ENCODE results near the gene PLD3. TPM values are rescaled to one million over a fixed set of nuclear protein-coding genes. Genes with fewer than 3 reads are reported as not detected.

The PLD3 gene
- polyA plus RNA-seq, 1 experiment: 395 TPM

GRCh38 chr19:40411958-40412499, 63.5 kb downstream of the PLD3 start:
- ChIA-PET CTCF (interaction anchor here (1.0 to 4.5 kb wide), 2 partner anchors 9 to 109 kb away, joined by 3 to 35 read pairs; no protein-coding TSS in a partner anchor), POLR2A (interaction anchor here (1.6 kb wide), 1 partner anchor 9 kb away, joined by 4 read pairs; no protein-coding TSS in a partner anchor)
- Histone ChIP-seq H3K27me3 (ENCODE audit: control insufficient read depth, insufficient read depth, low read length) (no peaks in the 10 kb centered on the region), H3K27ac (ENCODE audit: low read depth, low read length) (no peak overlapping the region), H3K4me3 (ENCODE audit: low read depth, low read length) (no peak overlapping the region), H3K9me3 (ENCODE audit: control insufficient read depth, insufficient read depth, low read length) (no peaks in the 10 kb centered on the region; the same call in 1 of the 2 replicates)
- TF ChIP-seq, protein P1, sequence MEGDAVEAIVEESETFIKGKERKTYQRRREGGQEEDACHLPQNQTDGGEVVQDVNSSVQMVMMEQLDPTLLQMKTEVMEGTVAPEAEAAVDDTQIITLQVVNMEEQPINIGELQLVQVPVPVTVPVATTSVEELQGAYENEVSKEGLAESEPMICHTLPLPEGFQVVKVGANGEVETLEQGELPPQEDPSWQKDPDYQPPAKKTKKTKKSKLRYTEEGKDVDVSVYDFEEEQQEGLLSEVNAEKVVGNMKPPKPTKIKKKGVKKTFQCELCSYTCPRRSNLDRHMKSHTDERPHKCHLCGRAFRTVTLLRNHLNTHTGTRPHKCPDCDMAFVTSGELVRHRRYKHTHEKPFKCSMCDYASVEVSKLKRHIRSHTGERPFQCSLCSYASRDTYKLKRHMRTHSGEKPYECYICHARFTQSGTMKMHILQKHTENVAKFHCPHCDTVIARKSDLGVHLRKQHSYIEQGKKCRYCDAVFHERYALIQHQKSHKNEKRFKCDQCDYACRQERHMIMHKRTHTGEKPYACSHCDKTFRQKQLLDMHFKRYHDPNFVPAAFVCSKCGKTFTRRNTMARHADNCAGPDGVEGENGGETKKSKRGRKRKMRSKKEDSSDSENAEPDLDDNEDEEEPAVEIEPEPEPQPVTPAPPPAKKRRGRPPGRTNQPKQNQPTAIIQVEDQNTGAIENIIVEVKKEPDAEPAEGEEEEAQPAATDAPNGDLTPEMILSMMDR (IDR thresholded peaks at IDR 0.05; ENCODE audit: low read depth, low read length): no peak
- no peak for DNase-seq (ENCODE audit: low read depth, low spot score)

DNA sequence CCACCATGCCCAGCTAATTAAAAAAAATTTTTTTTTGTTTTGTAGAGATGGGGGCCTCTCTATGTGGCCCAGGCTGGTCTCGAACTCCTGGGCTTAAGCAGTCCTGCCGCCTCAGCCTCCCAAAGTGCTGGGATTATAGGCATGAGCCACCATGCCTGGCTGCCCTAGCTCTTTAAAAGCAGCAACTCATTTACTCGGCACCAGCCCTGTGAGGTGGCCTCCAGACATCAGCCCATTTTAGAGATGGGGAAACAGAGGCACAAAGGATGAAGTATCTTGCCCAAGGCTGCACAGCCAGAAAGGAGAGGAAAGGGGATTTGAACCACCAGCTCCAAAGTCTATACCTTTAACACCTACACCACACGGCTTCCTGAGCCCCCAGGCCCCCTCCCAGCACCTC, 64.4 kb downstream of the PLD3 start:
- no peaks in the 10 kb centered on the region; the same call in 1 of the 2 replicates for H3K9me3 ChIP-seq (ENCODE audit: control insufficient read depth, insufficient read depth, low read length)
- POLR2A ChIA-PET: interaction anchor here (0.9 kb wide), 1 partner anchor 9 kb away, joined by 4 read pairs; no protein-coding TSS in a partner anchor

GRCh38 chr19:40413291-40413845, 64.9 kb downstream of the PLD3 start, which contains the start of gene PRX:
Gene PRX (minus strand): TSS chr19:40413378. CDS start chr19:40407932, 5,446 bp downstream.
- H3K9me3 ChIP-seq (ENCODE audit: control insufficient read depth, insufficient read depth, low read length): no peaks in the 10 kb centered on the region; the same call in 1 of the 2 replicates
- POLR2A ChIA-PET: interaction anchor here (0.9 kb wide), 1 partner anchor 8 kb away, joined by 4 read pairs; no protein-coding TSS in a partner anchor
- TF ChIP-seq, protein P1 (IDR thresholded peaks at IDR 0.05; ENCODE audit: low read depth, low read length): no peak
- DNase-seq (ENCODE audit: low read depth, low spot score): no peak
- H3K4me3 ChIP-seq (ENCODE audit: low read depth, low read length): no peak within 1 kb of the TSS
- CTCF ChIA-PET: interaction anchor here (0.6 to 4.5 kb wide), 3 partner anchors 7 to 221 kb away, joined by 3 to 35 read pairs (median 5); no protein-coding TSS in a partner anchor
- no peaks in the 10 kb centered on the region for H3K27me3 ChIP-seq (ENCODE audit: control insufficient read depth, insufficient read depth, low read length)
- H3K27ac ChIP-seq (ENCODE audit: low read depth, low read length): no peak within 1 kb of the TSS

More for the DNA sequence above, 64.4 kb downstream of the PLD3 start:
- H3K4me3 ChIP-seq (ENCODE audit: low read depth, low read length): no peak overlapping the region
- DNase-seq (ENCODE audit: low read depth, low spot score): no peak
- TF ChIP-seq, protein P1 (IDR thresholded peaks at IDR 0.05; ENCODE audit: low read depth, low read length): no peak
- CTCF ChIA-PET: interaction anchor here (0.6 to 4.5 kb wide), 4 partner anchors 8 to 222 kb away, joined by 3 to 35 read pairs (median 4); no protein-coding TSS in a partner anchor
- H3K27me3 ChIP-seq (ENCODE audit: control insufficient read depth, insufficient read depth, low read length): no peaks in the 10 kb centered on the region
- no peak overlapping the region for H3K27ac ChIP-seq (ENCODE audit: low read depth, low read length)

DNA sequence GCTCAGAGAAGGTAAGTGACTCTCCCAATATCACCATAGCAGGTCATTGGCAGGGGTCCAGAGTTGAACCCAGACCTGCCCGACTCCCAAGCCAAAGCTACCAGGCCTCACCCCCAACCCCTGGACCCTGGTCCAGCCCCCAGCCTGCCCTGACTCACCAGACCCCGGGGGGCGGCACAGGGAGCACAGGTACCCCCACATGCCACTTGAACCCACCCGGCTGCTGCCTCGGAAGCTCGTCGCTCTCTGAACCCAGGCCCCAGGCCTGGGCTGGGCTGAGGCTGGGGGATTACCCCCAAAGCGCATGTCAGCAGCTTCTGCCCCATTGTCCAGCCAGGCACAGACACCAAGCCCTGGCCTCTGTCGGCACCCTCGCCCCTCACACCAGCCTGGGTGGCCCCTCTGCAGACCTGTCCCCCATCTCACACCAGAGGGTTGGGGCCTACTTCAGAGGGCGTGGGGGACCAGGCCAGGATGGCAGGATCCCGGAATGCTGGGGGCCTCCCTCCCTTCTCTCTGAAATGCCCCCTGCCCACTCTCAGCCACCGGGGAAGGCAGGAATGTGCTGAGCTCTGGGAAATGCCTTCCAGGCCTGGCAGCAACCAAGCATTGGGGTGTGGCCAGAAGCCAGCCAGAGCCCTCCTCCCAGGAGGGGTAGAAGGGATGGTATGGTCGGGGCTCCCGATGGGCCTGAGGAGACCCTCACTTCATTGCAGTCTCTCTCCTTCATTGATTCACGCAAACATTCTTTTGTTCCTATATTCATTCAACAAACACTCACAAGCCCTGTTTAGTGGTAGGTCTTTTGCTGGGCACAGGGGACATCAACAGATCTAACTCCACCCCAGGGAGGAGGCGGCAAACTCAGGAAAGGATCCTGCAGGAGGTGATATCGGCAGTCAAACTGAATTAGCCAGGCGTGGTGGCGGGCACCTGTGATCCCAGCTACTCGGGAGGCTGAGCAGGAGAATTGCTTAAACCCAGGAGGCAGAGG, 66.3 kb downstream of the PLD3 start:
- Histone ChIP-seq H3K27ac (ENCODE audit: low read depth, low read length) (no peak overlapping the region), H3K4me3 (ENCODE audit: low read depth, low read length) (no peak overlapping the region), H3K27me3 (ENCODE audit: control insufficient read depth, insufficient read depth, low read length) (no peaks in the 10 kb centered on the region), H3K9me3 (ENCODE audit: control insufficient read depth, insufficient read depth, low read length) (no peaks in the 10 kb centered on the region; the same call in 1 of the 2 replicates)
- TF ChIP-seq, protein P1 (IDR thresholded peaks at IDR 0.05; ENCODE audit: low read depth, low read length): no peak
- ChIA-PET CTCF (no interaction called here), POLR2A (interaction anchor here (1.4 kb wide), 1 partner anchor 11 kb away, joined by 4 read pairs; the partner anchor contains the start of gene SERTAD1)
- no peak for DNase-seq (ENCODE audit: low read depth, low spot score)
